Neural cell (in vitro differentiated cells): ENCODE data around the gene ACAD11. TPM values are rescaled to one million over a fixed set of nuclear protein-coding genes. Genes with fewer than 3 reads are reported as not detected.

Experiments used
- H2AFZ ChIP-seq: fragments of 200-600, 300-800 bp; sonication (generic), shearing (Covaris generic); 2 replicates; pipeline ENCODE4 v1.6.0; 2014; ENCODE audit warnings: low read depth, mild to moderate bottlenecking, antibody characterized with exemption, low read length, moderate library complexity
- H3F3A ChIP-seq: fragments of 200-600 bp; shearing (Covaris generic); 2 replicates; pipeline ENCODE4 v1.6.1; 2016; ENCODE audit warnings: mild to moderate bottlenecking, moderate library complexity, mixed read lengths, antibody characterized with exemption, low read length; ENCODE audit not compliant: insufficient read depth, poor library complexity, severe bottlenecking
- H3K27ac ChIP-seq: fragments of 200-600, 300-800 bp; sonication (generic), shearing (Covaris generic); 2 replicates; pipeline ENCODE4 v1.5.1; 2014; ENCODE audit warnings: mild to moderate bottlenecking, low read length, moderate library complexity
- H3K27me3 ChIP-seq: fragments of 300-800, 200-600 bp; sonication (generic), shearing (Covaris generic); 2 replicates; pipeline ENCODE4 v1.6.0; 2014; ENCODE audit warnings: mild to moderate bottlenecking, low read depth, low read length, moderate library complexity; ENCODE audit not compliant: insufficient read depth
- H3K36me3 ChIP-seq: fragments of 300-800, 200-600 bp; sonication (generic), shearing (Covaris generic); 2 replicates; pipeline ENCODE4 v1.5.1; 2014; ENCODE audit warnings: mild to moderate bottlenecking, antibody characterized with exemption, low read length, moderate library complexity; ENCODE audit not compliant: insufficient read depth
- H3K4me2 ChIP-seq: fragments of 300-800, 200-600 bp; sonication (generic), shearing (Covaris generic); 2 replicates; pipeline ENCODE4 v1.6.0; 2014; ENCODE audit warnings: mild to moderate bottlenecking, low read length
- H3K4me3 ChIP-seq: fragments of 300-800, 200-600 bp; sonication (generic), shearing (Covaris generic); 2 replicates; pipeline ENCODE4 v1.5.1; 2014; ENCODE audit warnings: mild to moderate bottlenecking, low read length, moderate library complexity
- H3K79me2 ChIP-seq: fragments of 200-600 bp; shearing (Covaris generic); replicated peaks from 2 replicates; pipeline ENCODE4 v1.6.0; 2014; ENCODE audit warnings: mild to moderate bottlenecking, low read length, moderate library complexity; ENCODE audit not compliant: insufficient read depth
- H3K9ac ChIP-seq: fragments of 300-800, 200-600 bp; sonication (generic), shearing (Covaris generic); 2 replicates; pipeline ENCODE4 v1.6.1; 2016; ENCODE audit warnings: mild to moderate bottlenecking, low read length, mixed read lengths
- H3K9me2 ChIP-seq: fragments of 200-600 bp; shearing (Covaris generic); 2 replicates; pipeline ENCODE4 v1.6.1; 2016; ENCODE audit warnings: mild to moderate bottlenecking, low read length, mixed read lengths; ENCODE audit not compliant: insufficient read depth
- H3K9me3 ChIP-seq: fragments of 200-600, 300-800 bp; sonication (generic), shearing (Covaris generic); 2 replicates; pipeline ENCODE4 v1.6.1; 2016; ENCODE audit warnings: mild to moderate bottlenecking, mixed run types, low read length, moderate library complexity, mixed read lengths
- H4K20me1 ChIP-seq: fragments of 200-600 bp; shearing (Covaris generic); 2 replicates; pipeline ENCODE4 v1.6.1; 2016; ENCODE audit warnings: mild to moderate bottlenecking, mixed run types; ENCODE audit not compliant: insufficient read depth
- CTCF ChIP-seq: fragments of 450-650 bp; IDR thresholded peaks from 2 replicates; pipeline ENCODE4 v1.5.1; 2014; ENCODE audit warnings: antibody characterized with exemption, mild to moderate bottlenecking, moderate library complexity; ENCODE audit not compliant: poor library complexity, severe bottlenecking
- EP300 ChIP-seq: fragments of 450-650 bp; conservative IDR thresholded peaks from 2 replicates; pipeline ENCODE4 v1.6.1; 2014; ENCODE audit warnings: antibody characterized with exemption, mild to moderate bottlenecking, moderate library complexity; ENCODE audit not compliant: poor library complexity, severe bottlenecking
- EZH2 ChIP-seq: fragments of 200-600, 300-800 bp; shearing (Covaris generic), sonication (generic); IDR thresholded peaks from 2 replicates; pipeline ENCODE4 v1.6.1; 2014; ENCODE audit warnings: antibody characterized with exemption, low read length, borderline replicate concordance, mild to moderate bottlenecking; ENCODE audit not compliant: insufficient read depth, poor library complexity, severe bottlenecking
- MXI1 ChIP-seq: fragments of 450-650 bp; conservative IDR thresholded peaks from 2 replicates; pipeline ENCODE4 v1.6.1; 2014; ENCODE audit warnings: antibody characterized with exemption, mild to moderate bottlenecking; ENCODE audit not compliant: poor library complexity, severe bottlenecking
- POLR2AphosphoS5 ChIP-seq: IDR thresholded peaks from 2 replicates; pipeline ENCODE4 v1.6.1; 2012
- RAD21 ChIP-seq: fragments of 450-650 bp; conservative IDR thresholded peaks from 2 replicates; pipeline ENCODE4 v1.6.1; 2014; ENCODE audit warnings: antibody characterized with exemption, mild to moderate bottlenecking, moderate library complexity
- REST ChIP-seq: IDR thresholded peaks from 2 replicates; pipeline ENCODE4 v1.6.1; 2012; ENCODE audit warnings: borderline replicate concordance
- SMC3 ChIP-seq: fragments of 450-650 bp; conservative IDR thresholded peaks from 2 replicates; pipeline ENCODE4 v1.6.1; 2014; ENCODE audit warnings: antibody characterized with exemption, mild to moderate bottlenecking, moderate library complexity; ENCODE audit not compliant: poor library complexity
- TAF1 ChIP-seq: IDR thresholded peaks from 2 replicates; pipeline ENCODE4 v1.6.1; 2012; ENCODE audit warnings: low read depth
- polyA plus RNA-seq: library from polyadenylated mRNA; depleted of rRNA; stranded (reverse); fragments of >200 nt; gene quantifications from 2 replicates; pipeline ENCODE4 v1.2.3, GENCODE V29; 2014

ACAD11 gene
- polyA plus RNA-seq, 1 donor from 2014 or later = 19.2 TPM

DNA sequence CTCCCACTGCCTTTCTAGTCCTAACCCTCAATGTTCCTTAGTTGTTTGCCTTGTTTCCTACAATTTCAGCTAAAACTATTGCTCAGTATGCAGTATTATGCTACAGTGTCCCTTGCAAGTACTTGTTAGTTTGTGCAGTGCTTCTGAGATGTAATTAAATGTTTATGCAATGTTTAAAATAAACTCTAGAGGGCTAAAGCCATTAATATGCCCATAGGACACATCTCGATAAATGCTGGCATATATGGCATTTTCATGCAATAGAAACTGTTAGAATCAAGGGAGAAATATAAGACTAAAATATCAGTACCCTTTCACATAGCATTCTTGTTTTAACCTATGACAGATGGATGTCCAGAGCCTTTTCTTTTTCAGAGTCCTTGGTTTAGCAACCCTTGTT is 122.3 kb downstream of the ACAD11 start:
- no peak overlapping the region for H3K27ac ChIP-seq
- H3K4me3 ChIP-seq = no peak overlapping the region
- no peak overlapping the region for H2AFZ ChIP-seq
- H3K4me2 ChIP-seq = no peak overlapping the region
- H3K36me3 ChIP-seq = peaks cover 4% of the 10 kb centered on the region
- H3K9me3 ChIP-seq = no peaks in the 10 kb centered on the region
- no peaks in the 10 kb centered on the region for H3K9me2 ChIP-seq
- no peaks in the 10 kb centered on the region for H3F3A ChIP-seq
- H4K20me1 ChIP-seq = no peaks in the 10 kb centered on the region
- no peak for TF ChIP-seq POLR2AphosphoS5
- no peak for TF ChIP-seq SMC3
- no peak for TF ChIP-seq RAD21
- no peak for TF ChIP-seq CTCF
- no peak for TF ChIP-seq REST
- TF ChIP-seq EP300 = no peak
- no peak for TF ChIP-seq EZH2
- TF ChIP-seq MXI1 = no peak
- TF ChIP-seq TAF1 = no peak
- H3K79me2 ChIP-seq = no peaks in the 10 kb centered on the region
- no peak overlapping the region for H3K9ac ChIP-seq
- H3K27me3 ChIP-seq = no peaks in the 10 kb centered on the region

DNA sequence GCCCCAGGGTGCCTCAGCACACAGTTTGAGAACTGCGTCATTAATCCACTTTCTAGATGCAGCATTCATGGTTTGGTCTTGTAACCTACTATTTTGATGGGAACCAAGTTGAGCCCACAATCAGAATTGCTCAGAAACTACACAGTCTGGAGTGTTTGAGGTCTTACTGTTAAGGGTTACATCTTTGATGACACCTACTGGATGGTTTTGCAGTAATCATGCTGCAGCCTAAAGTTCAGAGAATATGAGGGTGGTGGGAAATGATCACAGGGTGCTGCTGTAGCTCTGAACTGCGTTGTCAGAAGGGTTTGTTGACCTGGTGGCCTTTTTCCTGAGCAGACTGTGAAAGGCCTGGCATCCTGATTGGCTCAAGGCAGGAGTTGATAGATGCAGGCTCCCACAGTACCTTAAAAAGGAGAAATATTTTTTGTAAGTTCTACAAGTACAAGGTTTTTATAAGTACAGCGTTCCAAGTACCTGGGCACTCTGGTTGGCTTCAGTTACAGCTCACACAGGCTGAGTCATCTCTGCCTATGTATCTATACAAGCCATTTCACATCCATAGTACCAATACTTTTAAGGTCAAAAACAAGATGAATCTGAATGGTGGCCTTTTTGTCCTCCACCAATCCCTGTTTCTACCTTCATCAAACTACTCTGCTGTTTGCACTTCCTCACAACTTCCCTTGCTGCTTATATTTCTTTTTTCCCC is 123.0 kb downstream of the ACAD11 start:
- Histone ChIP-seq H3F3A (no peaks in the 10 kb centered on the region), H3K4me2 (no peak overlapping the region), H3K27me3 (no peaks in the 10 kb centered on the region), H3K79me2 (no peaks in the 10 kb centered on the region), H3K9me2 (no peaks in the 10 kb centered on the region), H3K9me3 (no peaks in the 10 kb centered on the region), H3K9ac (no peak overlapping the region), H2AFZ (no peak overlapping the region), H4K20me1 (no peaks in the 10 kb centered on the region), H3K4me3 (no peak overlapping the region), H3K36me3 (peaks cover 4% of the 10 kb centered on the region), H3K27ac (no peak overlapping the region)
- no peak for TF ChIP-seq MXI1
- no peak for TF ChIP-seq SMC3
- no peak for TF ChIP-seq CTCF
- TF ChIP-seq REST = no peak
